Hippocampal formation (tissue), 2 donors: ENCODE data around the gene MMP14.
"Not testable (repeated sequence)": the region's sequence is repeated elsewhere in the genome, so short reads cannot be mapped to it uniquely, and the experiment has no call there.

Source experiments
- DNase-seq, 2 donors: peaks; one replicate each; lab custom pipeline; 2025; lab: John Stamatoyannopoulos, UW

Gene MMP14

GRCh38 chr14:22860377-22860776 is 24.0 kb downstream of the MMP14 start:
- not testable (repeated sequence) for DNase-seq

GRCh38 chr14:22861651-22862050 is 25.3 kb downstream of the MMP14 start:
- DNase-seq: no peak

DNA sequence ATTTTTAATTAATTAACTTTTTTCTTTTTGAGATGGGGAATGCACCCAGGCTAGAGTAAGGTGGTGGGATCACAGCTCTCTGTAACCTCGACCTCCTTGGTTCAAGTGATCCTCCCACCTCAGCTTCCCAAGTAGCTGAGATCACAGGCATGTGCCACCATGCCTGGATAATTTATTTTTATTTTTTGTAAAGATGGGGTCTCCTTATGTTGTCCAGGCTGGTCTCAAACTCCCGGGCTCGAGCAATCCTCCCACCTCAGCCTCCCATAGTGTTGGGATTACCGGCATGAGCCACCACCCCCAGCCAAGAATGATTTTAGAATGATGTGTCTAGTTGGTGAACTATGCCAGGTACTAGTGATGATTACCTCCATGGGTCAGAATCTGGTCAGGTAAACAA is 28.6 kb downstream of the MMP14 start:
- no peak for DNase-seq

- DNase-seq: no peak
Observed at GRCh38 chr14:22865424-22866405, 29.3 kb downstream of the MMP14 start.

- no peak for DNase-seq
Observed at GRCh38 chr14:22866874-22867273, 30.5 kb downstream of the MMP14 start.

GRCh38 chr14:22870811-22871223 is 34.4 kb downstream of the MMP14 start:
- no peak for DNase-seq

DNA sequence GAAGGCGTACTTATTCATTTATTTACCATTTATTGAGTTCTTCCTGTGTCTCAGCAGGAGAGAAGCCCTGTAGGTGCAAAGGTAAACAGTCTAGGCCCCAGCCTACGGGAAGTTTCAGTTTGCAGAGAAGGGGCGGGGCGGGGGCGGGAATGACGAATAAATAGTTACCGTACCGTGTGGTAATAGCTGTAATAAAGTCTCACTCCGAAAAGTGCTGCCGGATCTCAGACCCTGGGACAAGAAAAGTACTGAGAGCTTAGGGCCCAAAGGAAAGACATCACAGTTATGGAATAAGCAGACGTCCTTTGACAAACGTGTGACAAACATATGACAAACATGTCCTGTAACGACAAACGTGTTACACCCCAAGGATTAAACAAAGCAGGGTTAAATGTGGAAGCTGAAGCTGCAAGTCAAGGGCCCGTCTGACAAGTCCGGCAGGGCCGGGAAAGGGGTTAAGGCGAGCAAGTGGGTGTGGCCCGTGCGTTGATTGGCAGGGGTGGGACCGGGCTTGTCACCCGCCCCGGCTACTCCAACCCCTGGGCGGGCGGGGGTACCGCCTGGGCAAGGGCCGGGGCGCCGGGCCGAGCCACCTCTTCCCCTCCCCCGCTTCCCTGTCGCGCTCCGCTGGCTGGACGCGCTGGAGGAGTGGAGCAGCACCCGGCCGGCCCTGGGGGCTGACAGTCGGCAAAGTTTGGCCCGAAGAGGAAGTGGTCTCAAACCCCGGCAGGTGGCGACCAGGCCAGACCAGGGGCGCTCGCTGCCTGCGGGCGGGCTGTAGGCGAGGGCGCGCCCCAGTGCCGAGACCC is 35.0 kb downstream of the MMP14 start, which contains the start of gene LRP10:
Gene LRP10, plus strand, starts transcription at position 517 of the 809 bp plus-strand sequence. CDS start 564 bp downstream, outside the sequence.
- peak; percentile 85 to 90 for DNase-seq

- peak; percentile 44 to 67 for DNase-seq
Observed at GRCh38 chr14:22872033-22872832, 35.8 kb downstream of the MMP14 start.

GRCh38 chr14:22872833-22873520 is 36.6 kb downstream of the MMP14 start:
- no peak for DNase-seq

- no peak for DNase-seq
Observed at GRCh38 chr14:22875003-22875747, 38.8 kb downstream of the MMP14 start.

GRCh38 chr14:22875748-22876319 is 39.4 kb downstream of the MMP14 start:
- no peak for DNase-seq

DNA sequence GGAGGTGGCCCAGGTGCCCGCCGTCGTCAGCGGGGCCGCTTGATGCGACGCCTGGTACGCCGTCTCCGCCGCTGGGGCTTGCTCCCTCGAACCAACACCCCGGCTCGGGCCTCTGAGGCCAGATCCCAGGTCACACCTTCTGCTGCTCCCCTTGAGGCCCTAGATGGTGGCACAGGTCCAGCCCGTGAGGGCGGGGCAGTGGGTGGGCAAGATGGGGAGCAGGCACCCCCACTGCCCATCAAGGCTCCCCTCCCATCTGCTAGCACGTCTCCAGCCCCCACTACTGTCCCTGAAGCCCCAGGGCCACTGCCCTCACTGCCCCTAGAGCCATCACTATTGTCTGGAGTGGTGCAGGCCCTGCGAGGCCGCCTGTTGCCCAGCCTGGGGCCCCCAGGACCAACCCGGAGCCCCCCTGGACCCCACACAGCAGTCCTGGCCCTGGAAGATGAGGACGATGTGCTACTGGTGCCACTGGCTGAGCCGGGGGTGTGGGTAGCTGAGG is 40.7 kb downstream of the MMP14 start:
- DNase-seq: no peak

DNA sequence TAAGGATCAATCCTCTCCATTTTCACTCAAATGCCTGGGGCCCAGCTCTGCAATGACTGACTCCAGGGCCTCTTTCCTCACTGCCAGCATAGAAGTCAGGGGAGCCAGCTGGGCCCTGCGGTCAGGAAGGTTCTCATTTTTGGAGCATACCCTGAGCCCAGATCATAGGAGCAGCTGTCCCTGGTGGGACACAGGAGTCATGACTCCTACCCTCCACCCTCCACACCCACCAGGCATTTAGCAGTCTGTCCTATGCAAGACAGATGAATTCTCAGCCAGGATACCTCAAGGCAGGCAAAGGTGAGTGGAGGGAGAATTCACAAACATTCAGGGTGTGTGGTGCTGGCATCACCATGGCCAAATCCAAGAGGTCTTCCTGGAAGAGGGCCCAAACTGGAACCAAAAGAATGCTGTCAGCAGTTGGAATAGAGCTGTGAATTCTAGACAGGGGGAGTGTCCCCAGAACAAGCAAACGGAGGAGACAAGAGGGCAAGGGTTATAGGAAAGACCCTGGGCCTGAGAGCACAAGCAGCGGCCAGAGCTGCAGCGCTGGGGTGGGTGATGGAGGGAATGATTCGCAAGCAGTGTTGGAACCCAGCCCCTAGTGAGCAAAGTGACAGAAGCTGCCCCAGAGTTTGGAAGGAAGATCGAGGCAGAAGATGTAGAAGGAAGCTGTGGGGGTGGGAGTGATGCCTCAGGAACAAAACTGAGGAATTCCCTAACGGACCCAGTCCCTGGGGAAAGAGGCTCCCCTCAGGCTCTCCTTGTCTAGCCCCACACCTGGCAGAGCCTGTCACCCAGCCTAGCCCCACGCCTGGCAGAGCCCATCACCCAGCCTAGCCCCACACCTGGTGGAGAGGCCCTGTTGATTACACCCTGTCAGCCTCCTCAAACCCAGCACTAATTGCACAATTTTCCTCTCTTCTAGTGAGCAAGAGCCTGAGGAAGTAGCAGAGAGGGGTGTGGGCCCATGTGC is 42.2 kb downstream of the MMP14 start:
- no peak for DNase-seq

DNA sequence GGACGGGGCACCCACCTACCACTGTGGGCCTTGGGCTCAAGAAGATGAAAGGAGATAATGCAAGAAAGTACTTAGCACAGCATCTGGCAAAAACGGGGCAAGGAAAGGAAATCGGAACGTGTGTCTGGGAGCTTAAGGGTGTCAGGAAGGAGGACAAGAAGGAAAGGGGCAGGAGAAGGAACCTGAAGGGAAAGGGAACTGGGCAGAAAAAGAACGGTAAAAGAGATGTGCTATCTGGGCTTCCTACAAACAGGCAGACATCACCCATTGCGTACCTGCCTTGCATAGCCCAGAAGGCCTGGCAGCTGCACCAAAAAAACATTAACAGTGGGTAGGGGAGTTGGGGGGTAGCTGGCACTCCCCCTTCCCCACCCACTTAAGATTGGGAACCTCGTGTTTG is 45.7 kb downstream of the MMP14 start:
- no peak for DNase-seq

- no peak for DNase-seq
Observed at GRCh38 chr14:22882529-22883172, 46.3 kb downstream of the MMP14 start.

- DNase-seq: no peak
Observed at GRCh38 chr14:22883173-22883976, 47.0 kb downstream of the MMP14 start, which contains the start of gene REM2. Gene REM2, plus strand, starts transcription at chr14:22883222. Its CDS starts 66 bp downstream, at chr14:22883288.

- no peak for DNase-seq
Observed at GRCh38 chr14:22884076-22884737, 47.8 kb downstream of the MMP14 start.
